GM21526 (cell line): ENCODE results near the gene RUFY3.
"Not testable (repeated sequence)": the region's sequence is repeated elsewhere in the genome, so short reads cannot be mapped to it uniquely, and the experiment has no call there.

Source experiments
- ATAC-seq: cut with Tn5 transposase; IDR thresholded peaks from one replicate; pipeline ENCODE4 v1.9.1; 2021; ENCODE audit warnings: moderate library complexity; ENCODE audit not compliant: unreplicated experiment, low FRiP score

RUFY3 gene

GRCh38 chr4:70704931-70705182 is 16.9 kb upstream of the RUFY3 start:
- peak; percentile 26 for ATAC-seq

- peak; percentile 56 for ATAC-seq
Measured at GRCh38 chr4:70705183-70706043, 16.4 kb upstream of the RUFY3 start.

GRCh38 chr4:70706044-70706461 is 15.7 kb upstream of the RUFY3 start:
- ATAC-seq: no peak

- no peak for ATAC-seq
Measured at GRCh38 chr4:70706516-70706915, 15.2 kb upstream of the RUFY3 start.

- no peak for ATAC-seq
Measured at GRCh38 chr4:70709611-70710205, 12.1 kb upstream of the RUFY3 start.

GRCh38 chr4:70711599-70711998 is 10.2 kb upstream of the RUFY3 start:
- no peak for ATAC-seq

- ATAC-seq: no peak
Measured at GRCh38 chr4:70712150-70712549, 9.6 kb upstream of the RUFY3 start.

- ATAC-seq: no peak
Measured at GRCh38 chr4:70712604-70713452, 8.9 kb upstream of the RUFY3 start.

GRCh38 chr4:70713453-70714078 is 8.2 kb upstream of the RUFY3 start:
- peak; percentile 38 for ATAC-seq

- ATAC-seq: peak; percentile 64
Measured at GRCh38 chr4:70714079-70714887, 7.5 kb upstream of the RUFY3 start.

GRCh38 chr4:70715097-70715496 is 6.7 kb upstream of the RUFY3 start:
- no peak for ATAC-seq

- ATAC-seq: no peak
Measured at GRCh38 chr4:70718811-70719604, 2.8 kb upstream of the RUFY3 start.

GRCh38 chr4:70722199-70722791 is 531 bp downstream of the RUFY3 start:
- no peak for ATAC-seq

GRCh38 chr4:70724463-70724862 is 2.7 kb downstream of the RUFY3 start:
- no peak for ATAC-seq

GRCh38 chr4:70725633-70726032 is 3.9 kb downstream of the RUFY3 start:
- ATAC-seq: no peak

GRCh38 chr4:70726515-70726914 is 4.8 kb downstream of the RUFY3 start:
- not testable (repeated sequence) for ATAC-seq

- ATAC-seq: no peak
Measured at GRCh38 chr4:70728091-70728490, 6.3 kb downstream of the RUFY3 start.

- not testable (repeated sequence) for ATAC-seq
Measured at GRCh38 chr4:70732878-70733277, 11.1 kb downstream of the RUFY3 start.
